Measurements from ENCODE around the gene KRTAP10-3.
A peak's percentile ranks its signal among the peaks of the same experiment; 100 is the strongest.
"Not testable (repeated sequence)": the region's sequence is repeated elsewhere in the genome, so short reads cannot be mapped to it uniquely, and the experiment has no call there.

The KRTAP10-3 gene

GRCh38 chr21:44568667-44569556, 10.3 kb upstream of the KRTAP10-3 start:
- H3K27ac Mint-ChIP-seq: no peak overlapping the region
- H3K9me3 Mint-ChIP-seq: no peaks in the 10 kb centered on the region
- H3K36me3 Mint-ChIP-seq (ENCODE audit: low read depth): no peaks in the 10 kb centered on the region
- H3K27me3 Mint-ChIP-seq: peaks cover 3% of the 10 kb centered on the region
- peaks cover 12% of the 10 kb centered on the region for H3K4me1 Mint-ChIP-seq (ENCODE audit: low read depth)
- no peak overlapping the region for H3K4me3 Mint-ChIP-seq
- DNase-seq: no peak

DNA sequence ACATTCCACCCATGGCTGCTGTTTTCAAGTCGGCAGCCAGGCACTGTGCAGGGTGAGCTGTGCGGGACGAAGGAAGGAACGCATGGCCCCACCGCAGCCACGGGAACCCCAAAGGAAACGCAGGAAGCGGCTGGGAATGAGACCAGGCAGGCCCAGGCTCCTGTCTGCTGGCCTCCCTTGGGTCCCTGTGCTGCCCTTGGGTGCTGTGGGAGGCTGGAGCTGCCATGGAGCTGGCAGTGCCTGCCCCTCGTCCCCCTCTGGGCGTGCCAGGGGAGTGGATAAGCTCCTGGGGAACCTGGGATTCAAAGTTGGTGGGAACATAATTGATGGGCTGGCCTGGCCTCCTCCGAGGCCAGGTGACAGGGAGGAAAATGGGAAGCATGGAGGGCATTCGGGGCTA, 9.7 kb upstream of the KRTAP10-3 start:
- no peaks in the 10 kb centered on the region for H3K36me3 Mint-ChIP-seq (ENCODE audit: low read depth)
- peaks cover 3% of the 10 kb centered on the region for H3K27me3 Mint-ChIP-seq
- no peak overlapping the region for H3K27ac Mint-ChIP-seq
- H3K4me1 Mint-ChIP-seq (ENCODE audit: low read depth): peaks cover 12% of the 10 kb centered on the region
- no peak for DNase-seq
- no peak overlapping the region for H3K4me3 Mint-ChIP-seq
- peaks cover under 1% of the 10 kb centered on the region for H3K9me3 Mint-ChIP-seq

DNA sequence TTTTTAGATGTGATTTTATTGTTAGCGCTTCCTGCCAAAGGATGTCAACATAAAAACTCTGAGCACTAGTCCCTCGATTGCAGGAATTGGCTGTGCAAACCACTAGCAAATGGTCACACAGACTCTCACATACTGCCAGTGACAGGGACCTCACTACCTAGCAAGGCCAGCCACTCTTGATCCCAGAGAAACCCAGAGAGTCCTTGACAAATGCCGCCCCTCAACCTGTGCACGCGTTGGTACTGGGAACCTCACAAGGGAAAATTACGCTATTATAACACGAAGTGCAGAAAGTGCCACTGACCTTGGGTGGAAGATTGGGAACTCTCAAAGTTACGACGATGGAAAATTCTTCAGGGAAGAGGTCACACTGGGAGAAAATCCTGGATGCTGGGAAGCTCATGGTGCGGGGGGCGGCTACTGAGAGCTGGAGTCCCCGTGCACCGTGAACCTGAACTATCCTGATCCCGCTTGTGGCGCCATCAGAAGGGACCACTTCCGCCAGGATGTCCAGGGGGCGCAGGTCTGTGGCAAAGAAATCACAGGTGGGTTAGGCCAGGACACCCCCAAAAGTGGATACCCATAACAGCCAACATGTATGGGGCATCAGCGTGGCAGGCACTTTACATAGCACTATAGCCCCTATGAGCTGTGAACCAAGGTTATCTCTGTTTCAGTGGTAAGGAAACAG, 9.0 kb upstream of the KRTAP10-3 start:
- Mint-ChIP-seq H3K27me3 (no peaks in the 10 kb centered on the region), H3K27ac (no peak overlapping the region), H3K36me3 (ENCODE audit: low read depth) (no peaks in the 10 kb centered on the region), H3K4me3 (no peak overlapping the region), H3K9me3 (peaks cover 3% of the 10 kb centered on the region), H3K4me1 (ENCODE audit: low read depth) (peaks cover 12% of the 10 kb centered on the region)
- no peak for DNase-seq

- Mint-ChIP-seq H3K27ac (no peak overlapping the region), H3K36me3 (ENCODE audit: low read depth) (no peaks in the 10 kb centered on the region), H3K4me1 (ENCODE audit: low read depth) (peaks cover 12% of the 10 kb centered on the region), H3K9me3 (peaks cover 11% of the 10 kb centered on the region), H3K27me3 (no peaks in the 10 kb centered on the region), H3K4me3 (no peak overlapping the region)
- no peak for DNase-seq
Measured at GRCh38 chr21:44566403-44566802, 7.8 kb upstream of the KRTAP10-3 start.

- DNase-seq: no peak
- H3K36me3 Mint-ChIP-seq (ENCODE audit: low read depth): no peaks in the 10 kb centered on the region
- H3K27me3 Mint-ChIP-seq: no peaks in the 10 kb centered on the region
- no peak overlapping the region for H3K4me3 Mint-ChIP-seq
- peaks cover 17% of the 10 kb centered on the region for H3K9me3 Mint-ChIP-seq
- peaks cover 12% of the 10 kb centered on the region for H3K4me1 Mint-ChIP-seq (ENCODE audit: low read depth)
- no peak overlapping the region for H3K27ac Mint-ChIP-seq
Measured at GRCh38 chr21:44564886-44565598, 6.4 kb upstream of the KRTAP10-3 start.

DNA sequence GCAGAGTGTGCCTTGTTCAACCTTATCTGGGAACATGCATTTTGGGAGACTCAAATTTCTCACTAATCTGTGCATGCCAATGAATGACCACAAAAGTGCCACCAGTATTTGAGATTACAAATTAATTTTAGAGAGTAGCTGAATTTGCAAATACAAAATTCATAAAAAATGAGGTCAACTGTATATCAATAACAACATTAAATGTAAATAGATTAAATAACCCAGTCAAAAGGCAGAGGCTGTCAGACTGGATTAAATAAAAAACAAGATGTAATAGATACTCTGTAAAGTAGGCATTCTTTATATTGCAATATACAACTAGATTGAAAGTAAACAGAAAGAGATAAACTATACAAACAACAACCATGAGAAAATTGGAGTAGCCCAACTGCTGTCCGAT, 5.5 kb upstream of the KRTAP10-3 start:
- peaks cover 19% of the 10 kb centered on the region for H3K9me3 Mint-ChIP-seq
- no peak overlapping the region for H3K4me3 Mint-ChIP-seq
- H3K27ac Mint-ChIP-seq: no peak overlapping the region
- DNase-seq: no peak
- H3K27me3 Mint-ChIP-seq: no peaks in the 10 kb centered on the region
- H3K4me1 Mint-ChIP-seq (ENCODE audit: low read depth): peaks cover 12% of the 10 kb centered on the region
- H3K36me3 Mint-ChIP-seq (ENCODE audit: low read depth): no peaks in the 10 kb centered on the region

DNA sequence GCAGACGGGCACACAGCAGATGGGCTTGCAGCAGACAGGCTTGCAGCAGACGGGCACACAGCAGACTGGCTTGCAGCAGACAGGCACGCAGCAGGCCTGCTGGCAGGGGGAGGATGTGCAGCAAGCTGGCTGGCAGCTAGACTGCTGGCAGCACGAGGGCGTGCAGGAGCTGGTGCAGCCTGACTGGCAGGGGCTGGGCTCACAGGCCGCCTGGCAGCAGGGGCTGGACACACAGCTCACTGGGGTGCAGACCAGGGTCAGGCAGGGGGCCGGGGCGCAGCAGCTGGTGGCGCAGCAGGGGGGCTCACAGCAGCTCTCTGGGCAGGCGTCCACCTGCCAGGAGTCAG, 293 bp downstream of the KRTAP10-3 start:
- not testable (repeated sequence) for H3K27me3 Mint-ChIP-seq; H3K27ac Mint-ChIP-seq; H3K4me3 Mint-ChIP-seq; DNase-seq; H3K4me1 Mint-ChIP-seq (ENCODE audit: low read depth); H3K36me3 Mint-ChIP-seq (ENCODE audit: low read depth)
- H3K9me3 Mint-ChIP-seq: peaks cover 22% of the 10 kb centered on the region

DNA sequence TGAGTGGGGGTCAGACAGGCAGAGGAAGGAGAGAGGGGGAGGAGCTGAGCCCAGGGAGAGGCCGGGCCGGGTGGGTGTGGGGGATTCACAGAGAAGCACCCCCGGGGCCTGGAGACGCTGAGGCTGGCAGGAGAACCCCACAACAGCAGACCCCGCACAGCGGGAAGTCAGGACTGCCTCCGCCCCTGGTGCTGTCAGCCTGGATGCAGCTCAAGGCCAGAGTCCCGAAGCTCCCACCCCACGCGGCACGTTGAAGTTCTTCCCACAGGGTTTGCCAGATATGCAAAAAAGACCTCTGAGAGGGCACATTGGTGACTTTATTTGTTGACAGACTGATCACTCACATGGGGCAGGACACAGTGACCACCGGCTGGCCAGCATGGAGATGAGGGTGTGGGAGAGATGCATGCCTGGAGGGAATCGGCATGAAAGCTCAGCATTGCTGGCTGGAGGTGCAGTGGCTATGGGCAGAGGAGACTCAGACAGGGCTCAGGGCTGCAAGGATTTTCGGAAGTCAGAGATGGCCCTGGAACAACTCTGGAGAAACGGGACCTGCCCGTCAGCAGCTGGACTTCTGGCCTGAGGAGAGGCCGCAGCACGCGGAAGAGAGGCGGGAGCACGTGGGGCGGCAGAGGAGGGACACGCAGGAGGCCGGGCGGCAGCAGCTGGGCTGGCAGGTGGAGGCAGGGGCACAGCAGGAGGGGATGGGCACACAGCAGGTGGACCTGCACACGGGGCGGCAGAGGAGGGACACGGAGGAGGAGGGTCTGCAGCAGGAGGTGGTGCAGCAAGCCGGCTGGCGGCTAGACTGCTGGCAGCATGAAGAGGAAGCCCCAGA, 885 bp downstream of the KRTAP10-3 start:
- DNase-seq: no peak
- H3K36me3 Mint-ChIP-seq (ENCODE audit: low read depth): no peaks in the 10 kb centered on the region

GRCh38 chr21:44556879-44557278, 1.7 kb downstream of the KRTAP10-3 start:
- Mint-ChIP-seq H3K4me1 (ENCODE audit: low read depth) (no peaks in the 10 kb centered on the region), H3K9me3 (peaks cover 16% of the 10 kb centered on the region), H3K27ac (no peak overlapping the region), H3K27me3 (no peaks in the 10 kb centered on the region), H3K4me3 (no peak overlapping the region), H3K36me3 (ENCODE audit: low read depth) (no peaks in the 10 kb centered on the region)
- no peak for DNase-seq

More for the DNA sequence above, 885 bp downstream of the KRTAP10-3 start:
- H3K27me3 Mint-ChIP-seq: no peaks in the 10 kb centered on the region
- H3K4me3 Mint-ChIP-seq: no peak overlapping the region
- no peaks in the 10 kb centered on the region for H3K4me1 Mint-ChIP-seq (ENCODE audit: low read depth)
- no peak overlapping the region for H3K27ac Mint-ChIP-seq
- peaks cover 24% of the 10 kb centered on the region for H3K9me3 Mint-ChIP-seq

DNA sequence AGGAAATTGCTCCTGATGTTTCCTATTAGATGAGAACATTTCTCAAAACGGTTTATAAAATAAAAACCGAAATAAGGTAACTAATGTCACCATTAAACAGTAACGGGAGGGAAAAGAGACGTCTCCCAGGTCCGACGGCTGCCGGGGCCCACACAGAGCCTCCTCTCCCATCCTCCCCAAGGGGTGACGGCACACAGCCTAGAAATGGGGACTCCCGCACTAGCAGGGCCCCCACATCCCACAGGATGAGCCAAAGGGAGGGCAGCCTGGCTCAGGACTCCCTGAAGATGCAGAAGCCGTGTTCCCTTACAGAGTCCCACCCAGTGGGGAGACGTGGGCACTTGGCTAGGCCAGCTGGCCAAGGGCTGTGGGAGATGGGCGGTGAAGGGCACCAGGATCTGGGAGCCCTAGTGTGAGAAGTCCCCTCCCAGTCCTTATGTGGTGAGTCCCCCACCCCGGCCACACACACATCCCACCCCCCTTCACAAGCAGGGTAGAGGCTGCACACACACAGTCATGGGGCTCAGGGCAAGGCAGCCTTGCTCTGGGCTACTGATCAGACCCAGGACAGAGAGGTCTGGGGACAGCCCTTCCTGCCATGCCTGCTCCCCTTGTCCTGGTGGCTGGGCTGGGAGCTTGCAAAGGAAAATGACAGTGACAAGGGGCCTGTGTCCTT, 3.3 kb downstream of the KRTAP10-3 start:
- Mint-ChIP-seq H3K36me3 (ENCODE audit: low read depth) (no peaks in the 10 kb centered on the region), H3K27me3 (no peaks in the 10 kb centered on the region), H3K4me1 (ENCODE audit: low read depth) (no peaks in the 10 kb centered on the region), H3K27ac (no peak overlapping the region), H3K9me3 (peaks cover 11% of the 10 kb centered on the region), H3K4me3 (no peak overlapping the region)
- DNase-seq: no peak

GRCh38 chr21:44552681-44553080, 5.9 kb downstream of the KRTAP10-3 start:
- H3K27ac Mint-ChIP-seq: no peak overlapping the region
- peaks cover 15% of the 10 kb centered on the region for H3K4me1 Mint-ChIP-seq (ENCODE audit: low read depth)
- H3K9me3 Mint-ChIP-seq: peaks cover 8% of the 10 kb centered on the region
- peaks cover 2% of the 10 kb centered on the region for H3K36me3 Mint-ChIP-seq (ENCODE audit: low read depth)
- H3K4me3 Mint-ChIP-seq: no peak overlapping the region
- no peak for DNase-seq
- H3K27me3 Mint-ChIP-seq: no peaks in the 10 kb centered on the region

DNA sequence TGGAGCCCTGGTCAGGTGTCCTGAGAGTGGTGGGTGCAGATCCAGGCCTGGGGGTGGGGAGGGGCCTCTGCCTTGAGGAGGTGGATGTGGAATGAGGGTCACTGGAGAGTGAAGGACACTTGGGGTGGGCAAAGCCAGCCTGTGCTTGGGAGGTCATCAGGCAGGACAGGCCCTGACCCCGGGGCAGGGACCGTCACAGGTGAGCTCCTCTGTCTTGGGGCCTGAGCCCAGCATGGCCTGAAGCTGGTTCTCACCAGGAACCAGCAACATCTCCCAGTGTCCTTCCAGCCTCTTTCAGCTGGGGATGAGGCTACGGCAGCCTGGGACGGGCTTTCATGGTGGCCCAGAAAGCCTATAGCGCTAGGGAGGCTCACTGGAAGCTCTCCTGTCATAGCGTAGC, 6.5 kb downstream of the KRTAP10-3 start:
- DNase-seq: no peak
- H3K36me3 Mint-ChIP-seq (ENCODE audit: low read depth): peaks cover 7% of the 10 kb centered on the region
- H3K27me3 Mint-ChIP-seq: no peaks in the 10 kb centered on the region
- H3K4me3 Mint-ChIP-seq: no peak overlapping the region
- no peak overlapping the region for H3K27ac Mint-ChIP-seq
- H3K9me3 Mint-ChIP-seq: peaks cover 10% of the 10 kb centered on the region
- peaks cover 20% of the 10 kb centered on the region for H3K4me1 Mint-ChIP-seq (ENCODE audit: low read depth)

- peaks cover 24% of the 10 kb centered on the region for H3K4me1 Mint-ChIP-seq (ENCODE audit: low read depth)
- no peaks in the 10 kb centered on the region for H3K27me3 Mint-ChIP-seq
- peak; percentile 12 for DNase-seq
- peaks cover 14% of the 10 kb centered on the region for H3K36me3 Mint-ChIP-seq (ENCODE audit: low read depth)
- H3K27ac Mint-ChIP-seq: peak within 1 kb of the TSS; percentile 8
- H3K9me3 Mint-ChIP-seq: peaks cover 17% of the 10 kb centered on the region
- no peak within 1 kb of the TSS for H3K4me3 Mint-ChIP-seq
Measured at GRCh38 chr21:44551340-44551961, 7.1 kb downstream of the KRTAP10-3 start, which contains the start of gene KRTAP10-2. TSS of gene KRTAP10-2 (minus strand) at chr21:44551505. CDS start at chr21:44551458, 47 bp downstream.
